Panc1 (cell line): ENCODE data around the gene KPTN. TPM values are rescaled to one million over a fixed set of nuclear protein-coding genes. Genes with fewer than 3 reads are reported as not detected.

Experiments
- ATAC-seq: fragments of 200-7000 bp; cut with Tn5 transposase; 2 replicates; pipeline ENCODE4 v1.9.1; 2020; ENCODE audit warnings: mild to moderate bottlenecking, moderate library complexity
- BruUV-seq: library from RNA; stranded (reverse); fragments of 400-500 nt; replicated peaks from 2 replicates; lab custom pipeline; 2021; lab: Mats Ljungman, UMichigan
- CTCF ChIA-PET: fragments of 300-600 bp; sonication (Branson Sonifier 250); formaldehyde crosslinking; loops from one replicate; lab custom pipeline; 2022; ENCODE audit warnings: antibody characterized with exemption; lab: Charles Lee
- POLR2A ChIA-PET: fragments of 300-600 bp; sonication (Branson Sonifier 250); formaldehyde crosslinking; loops from one replicate; lab custom pipeline; 2022; ENCODE audit warnings: antibody characterized with exemption; lab: Charles Lee
- DNase-seq: peaks from one replicate; pipeline ENCODE4 v3.0.0-alpha.2; 2010; ENCODE audit warnings: low read depth, low spot score
- H3K27ac ChIP-seq: 2 replicates; pipeline ENCODE4 v1.5.1; 2011; ENCODE audit warnings: mild to moderate bottlenecking, low read length, inconsistent platforms
- H3K27me3 ChIP-seq: fragments of 200-500 bp; sonication (Bioruptor generic); 2 replicates; pipeline ENCODE4 v1.6.0; 2014; ENCODE audit warnings: low read length, inconsistent platforms; ENCODE audit not compliant: control insufficient read depth, insufficient read depth
- H3K36me3 ChIP-seq: fragments of 200-500 bp; sonication (Bioruptor generic); 2 replicates; pipeline ENCODE4 v1.5.1; 2014; ENCODE audit warnings: inconsistent platforms, mild to moderate bottlenecking, low read length, moderate library complexity; ENCODE audit not compliant: control insufficient read depth, insufficient read depth
- H3K4me1 ChIP-seq: 2 replicates; pipeline ENCODE4 v1.5.1; 2011; ENCODE audit warnings: inconsistent platforms, mild to moderate bottlenecking, low read length, moderate library complexity; ENCODE audit not compliant: control insufficient read depth, insufficient read depth
- H3K4me3 ChIP-seq, 2 experiments: 2 replicates each; pipeline ENCODE4 v1.5.1; 2011 to 2012; ENCODE audit warnings: low read depth in 2 of 2, low read length in 2 of 2, mild to moderate bottlenecking in 2 of 2, inconsistent platforms in 1 of 2, moderate library complexity in 1 of 2
- H3K9me3 ChIP-seq: fragments of 200-500 bp; sonication (Bioruptor generic); 2 replicates; pipeline ENCODE4 v1.5.1; 2014; ENCODE audit warnings: low read depth, mild to moderate bottlenecking, inconsistent platforms, low read length, moderate library complexity; ENCODE audit not compliant: control insufficient read depth, insufficient read depth
- POLR2AphosphoS5 ChIP-seq: IDR thresholded peaks from 2 replicates; pipeline ENCODE4 v1.6.1; 2012; ENCODE audit warnings: mild to moderate bottlenecking, low read depth, low read length, moderate library complexity
- SIN3A ChIP-seq: IDR thresholded peaks from 2 replicates; pipeline ENCODE4 v1.6.1; 2012; ENCODE audit warnings: low read depth, mild to moderate bottlenecking, low read length, moderate library complexity, borderline replicate concordance; ENCODE audit not compliant: insufficient read depth
- TCF7L2 ChIP-seq: IDR thresholded peaks from 2 replicates; pipeline ENCODE4 v1.6.1; 2011; ENCODE audit warnings: mild to moderate bottlenecking, low read depth, low read length, inconsistent platforms
- in situ Hi-C: cut with HindIII; loops from 2 replicates; pipeline ENCODE4 v1.10.0; 2016; ENCODE audit warnings: low sequenced_read_pairs, low pct_unique_long_range_greater_than_20kb
- intact Hi-C: fragments of 100-400 bp; cut with micrococcal nuclease; formaldehyde crosslinking; loops from one replicate; pipeline ENCODE4 v1.10.0; 2022; ENCODE audit not compliant: unreplicated experiment
- total RNA-seq: library from RNA; stranded (reverse); gene quantifications from one replicate; pipeline ENCODE4 v1.2.1, GENCODE V29; 2021; ENCODE audit not compliant: unreplicated experiment
- TF ChIP-seq, protein P1 (sequence below), 2 experiments: IDR thresholded peaks; 2 replicates each; pipeline ENCODE4 v1.6.1; 2011 to 2012; ENCODE audit warnings: low read depth in 2 of 2, control low read depth in 1 of 2, low read length in 1 of 2, mild to moderate bottlenecking in 1 of 2, moderate library complexity in 1 of 2; ENCODE audit not compliant: insufficient read depth in 1 of 2
- TF ChIP-seq, protein P2 (sequence below): fragments of 450-650 bp; IDR thresholded peaks from 2 replicates; pipeline ENCODE4 v1.5.1; 2017; ENCODE audit warnings: mild to moderate bottlenecking

KPTN gene
- total RNA-seq, 1 experiment from 2014 or later: 26.5 TPM

DNA sequence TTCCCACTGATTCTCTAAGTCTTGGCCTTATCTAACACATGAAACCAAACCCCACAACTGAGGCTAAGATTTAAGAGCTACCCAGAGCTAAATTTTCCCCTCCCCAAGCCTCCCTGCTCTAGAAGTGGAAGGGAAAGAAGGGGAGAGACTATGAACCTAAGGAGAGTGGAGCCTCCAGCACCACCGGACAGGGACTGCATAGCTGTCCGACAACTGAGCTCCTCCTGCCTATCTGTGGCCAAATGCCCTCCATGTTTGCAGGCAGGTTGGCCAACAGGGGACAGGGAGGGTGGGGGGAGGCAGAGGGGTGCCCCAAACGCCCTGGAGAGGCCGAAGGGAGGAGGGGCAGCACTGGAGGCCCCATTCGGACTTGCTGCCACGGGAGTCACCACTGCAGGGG is 36.8 kb upstream of the KPTN start:
- DNase-seq: no peak
- Histone ChIP-seq H3K9me3 (no peaks in the 10 kb centered on the region), H3K4me3 (no peak overlapping the region), H3K36me3 (no peaks in the 10 kb centered on the region), H3K27ac (no peak overlapping the region), H3K4me1 (peaks cover 8% of the 10 kb centered on the region), H3K27me3 (no peaks in the 10 kb centered on the region)
- ChIA-PET POLR2A (no interaction called here), CTCF (interaction anchor here (0.6 to 0.7 kb wide), 2 partner anchors 67 to 191 kb away, joined by 6 to 9 read pairs; no protein-coding TSS in a partner anchor)
- no TSS peak for BruUV-seq
- intact Hi-C loops: no loop called here
- no peak for ATAC-seq
- TF ChIP-seq, protein P1, sequence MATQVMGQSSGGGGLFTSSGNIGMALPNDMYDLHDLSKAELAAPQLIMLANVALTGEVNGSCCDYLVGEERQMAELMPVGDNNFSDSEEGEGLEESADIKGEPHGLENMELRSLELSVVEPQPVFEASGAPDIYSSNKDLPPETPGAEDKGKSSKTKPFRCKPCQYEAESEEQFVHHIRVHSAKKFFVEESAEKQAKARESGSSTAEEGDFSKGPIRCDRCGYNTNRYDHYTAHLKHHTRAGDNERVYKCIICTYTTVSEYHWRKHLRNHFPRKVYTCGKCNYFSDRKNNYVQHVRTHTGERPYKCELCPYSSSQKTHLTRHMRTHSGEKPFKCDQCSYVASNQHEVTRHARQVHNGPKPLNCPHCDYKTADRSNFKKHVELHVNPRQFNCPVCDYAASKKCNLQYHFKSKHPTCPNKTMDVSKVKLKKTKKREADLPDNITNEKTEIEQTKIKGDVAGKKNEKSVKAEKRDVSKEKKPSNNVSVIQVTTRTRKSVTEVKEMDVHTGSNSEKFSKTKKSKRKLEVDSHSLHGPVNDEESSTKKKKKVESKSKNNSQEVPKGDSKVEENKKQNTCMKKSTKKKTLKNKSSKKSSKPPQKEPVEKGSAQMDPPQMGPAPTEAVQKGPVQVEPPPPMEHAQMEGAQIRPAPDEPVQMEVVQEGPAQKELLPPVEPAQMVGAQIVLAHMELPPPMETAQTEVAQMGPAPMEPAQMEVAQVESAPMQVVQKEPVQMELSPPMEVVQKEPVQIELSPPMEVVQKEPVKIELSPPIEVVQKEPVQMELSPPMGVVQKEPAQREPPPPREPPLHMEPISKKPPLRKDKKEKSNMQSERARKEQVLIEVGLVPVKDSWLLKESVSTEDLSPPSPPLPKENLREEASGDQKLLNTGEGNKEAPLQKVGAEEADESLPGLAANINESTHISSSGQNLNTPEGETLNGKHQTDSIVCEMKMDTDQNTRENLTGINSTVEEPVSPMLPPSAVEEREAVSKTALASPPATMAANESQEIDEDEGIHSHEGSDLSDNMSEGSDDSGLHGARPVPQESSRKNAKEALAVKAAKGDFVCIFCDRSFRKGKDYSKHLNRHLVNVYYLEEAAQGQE (IDR thresholded peaks at IDR 0.05; ENCODE audit: insufficient read depth in 1 of 2, low read depth in 2 of 2, low read length in 1 of 2): no peak
- in situ Hi-C loops: no loop called here

DNA sequence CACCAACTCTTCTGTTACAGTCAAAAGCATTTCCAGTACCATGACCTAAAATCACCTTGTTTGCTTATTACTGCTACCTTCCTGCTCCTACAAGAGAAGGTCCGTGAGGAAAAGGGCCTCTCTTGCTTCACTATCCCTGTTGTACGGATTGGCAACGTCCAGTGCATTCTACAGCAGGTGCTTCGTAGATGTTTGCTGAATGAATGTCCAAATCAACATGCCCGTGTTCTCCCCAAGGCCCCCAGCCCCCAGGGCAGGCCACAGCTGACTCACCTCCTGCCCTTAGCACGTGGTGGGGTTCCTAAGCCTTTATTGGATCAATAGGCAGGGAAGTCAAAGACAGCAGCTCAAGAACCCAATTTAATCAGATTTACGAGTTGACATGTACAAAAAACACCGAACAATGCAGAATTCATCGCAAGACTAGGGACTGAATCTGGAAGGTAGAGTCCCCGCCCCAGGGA is 36.4 kb upstream of the KPTN start:
- TF ChIP-seq SIN3A (no peak), TCF7L2 (no peak), POLR2AphosphoS5 (no peak)
- TF ChIP-seq, protein P2, sequence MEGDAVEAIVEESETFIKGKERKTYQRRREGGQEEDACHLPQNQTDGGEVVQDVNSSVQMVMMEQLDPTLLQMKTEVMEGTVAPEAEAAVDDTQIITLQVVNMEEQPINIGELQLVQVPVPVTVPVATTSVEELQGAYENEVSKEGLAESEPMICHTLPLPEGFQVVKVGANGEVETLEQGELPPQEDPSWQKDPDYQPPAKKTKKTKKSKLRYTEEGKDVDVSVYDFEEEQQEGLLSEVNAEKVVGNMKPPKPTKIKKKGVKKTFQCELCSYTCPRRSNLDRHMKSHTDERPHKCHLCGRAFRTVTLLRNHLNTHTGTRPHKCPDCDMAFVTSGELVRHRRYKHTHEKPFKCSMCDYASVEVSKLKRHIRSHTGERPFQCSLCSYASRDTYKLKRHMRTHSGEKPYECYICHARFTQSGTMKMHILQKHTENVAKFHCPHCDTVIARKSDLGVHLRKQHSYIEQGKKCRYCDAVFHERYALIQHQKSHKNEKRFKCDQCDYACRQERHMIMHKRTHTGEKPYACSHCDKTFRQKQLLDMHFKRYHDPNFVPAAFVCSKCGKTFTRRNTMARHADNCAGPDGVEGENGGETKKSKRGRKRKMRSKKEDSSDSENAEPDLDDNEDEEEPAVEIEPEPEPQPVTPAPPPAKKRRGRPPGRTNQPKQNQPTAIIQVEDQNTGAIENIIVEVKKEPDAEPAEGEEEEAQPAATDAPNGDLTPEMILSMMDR: no peak
- TF ChIP-seq, protein P1 (IDR thresholded peaks at IDR 0.05; ENCODE audit: insufficient read depth in 1 of 2, low read depth in 2 of 2, low read length in 1 of 2): no peak
- in situ Hi-C loops: no loop called here
- intact Hi-C loops: no loop called here

More for the DNA sequence above, 36.4 kb upstream of the KPTN start:
- no TSS peak for BruUV-seq
- ATAC-seq: no peak
- Histone ChIP-seq H3K27ac (no peak overlapping the region), H3K36me3 (no peaks in the 10 kb centered on the region), H3K4me3 (no peak overlapping the region), H3K27me3 (no peaks in the 10 kb centered on the region), H3K4me1 (peaks cover 8% of the 10 kb centered on the region), H3K9me3 (no peaks in the 10 kb centered on the region)
- ChIA-PET CTCF (interaction anchor here (0.6 to 0.7 kb wide), 2 partner anchors 68 to 192 kb away, joined by 6 to 9 read pairs; no protein-coding TSS in a partner anchor), POLR2A (no interaction called here)
- no peak for DNase-seq
